DOHH2 (cell line): ENCODE results near the gene CNTN4.

ENCODE experiments used
- H3F3A ChIP-seq: fragments of 200-600 bp; sonication (generic), shearing (Covaris generic); 2 replicates; pipeline ENCODE4 v1.6.0; 2016; ENCODE audit warnings: antibody characterized with exemption, mild to moderate bottlenecking; ENCODE audit not compliant: control insufficient read depth, insufficient read depth
- H3K27ac ChIP-seq: fragments of 200-600 bp; sonication (generic); 2 replicates; pipeline ENCODE4 v1.5.1; 2014; ENCODE audit warnings: low read depth, mild to moderate bottlenecking, low read length, moderate library complexity
- H3K27me3 ChIP-seq: fragments of 200-600 bp; sonication (generic); 2 replicates; pipeline ENCODE4 v1.6.1; 2014; ENCODE audit warnings: mild to moderate bottlenecking, low read length, mixed read lengths; ENCODE audit not compliant: control insufficient read depth
- H3K36me3 ChIP-seq: fragments of 200-600 bp; sonication (generic); 2 replicates; pipeline ENCODE4 v1.6.1; 2014; ENCODE audit warnings: mild to moderate bottlenecking, low read length, moderate library complexity, mixed read lengths; ENCODE audit not compliant: control insufficient read depth
- H3K4me1 ChIP-seq: fragments of 200-600 bp; sonication (generic); 2 replicates; pipeline ENCODE4 v1.6.1; 2014; ENCODE audit warnings: mild to moderate bottlenecking, low read length, mixed read lengths; ENCODE audit not compliant: control insufficient read depth
- H3K4me2 ChIP-seq: fragments of 200-600 bp; sonication (generic); 2 replicates; pipeline ENCODE4 v1.6.0; 2014; ENCODE audit warnings: mild to moderate bottlenecking, low read length, moderate library complexity
- H3K4me3 ChIP-seq: fragments of 200-600 bp; sonication (generic); 2 replicates; pipeline ENCODE4 v1.5.1; 2014; ENCODE audit warnings: mild to moderate bottlenecking, low read length, mixed read lengths
- H3K79me2 ChIP-seq: fragments of 200-600 bp; sonication (generic); 2 replicates; pipeline ENCODE4 v1.6.1; 2014; ENCODE audit warnings: mild to moderate bottlenecking, low read length, mixed read lengths; ENCODE audit not compliant: control insufficient read depth
- H3K9me2 ChIP-seq: fragments of 200-600 bp; sonication (generic); replicated peaks from 2 replicates; pipeline ENCODE4 v1.6.1; 2014; ENCODE audit warnings: mild to moderate bottlenecking, low read length, mixed read lengths; ENCODE audit not compliant: control insufficient read depth
- H3K9me3 ChIP-seq: fragments of 200-600 bp; sonication (generic); 2 replicates; pipeline ENCODE4 v1.6.1; 2014; ENCODE audit warnings: antibody characterized with exemption, low read length, mixed read lengths; ENCODE audit not compliant: control insufficient read depth, insufficient read depth
- H4K20me1 ChIP-seq: fragments of 200-600 bp; sonication (generic); 2 replicates; pipeline ENCODE4 v1.6.0; 2014; ENCODE audit warnings: low read depth, mild to moderate bottlenecking, antibody characterized with exemption, low read length, moderate library complexity; ENCODE audit not compliant: control insufficient read depth, insufficient read depth
- EZH2phosphoT487 ChIP-seq: fragments of 200-600 bp; sonication (generic); IDR thresholded peaks from 2 replicates; pipeline ENCODE4 v1.6.1; 2017; ENCODE audit warnings: borderline replicate concordance, mild to moderate bottlenecking, antibody characterized with exemption, low read length, moderate library complexity, mixed read lengths
- TF ChIP-seq, protein P1 (sequence below): fragments of 200-600 bp; sonication (generic); IDR thresholded peaks from one replicate; pipeline ENCODE4 v1.5.1; 2014; ENCODE audit warnings: antibody characterized with exemption, mild to moderate bottlenecking, low read depth, low read length; ENCODE audit not compliant: poor library complexity, severe bottlenecking

The CNTN4 gene

DNA sequence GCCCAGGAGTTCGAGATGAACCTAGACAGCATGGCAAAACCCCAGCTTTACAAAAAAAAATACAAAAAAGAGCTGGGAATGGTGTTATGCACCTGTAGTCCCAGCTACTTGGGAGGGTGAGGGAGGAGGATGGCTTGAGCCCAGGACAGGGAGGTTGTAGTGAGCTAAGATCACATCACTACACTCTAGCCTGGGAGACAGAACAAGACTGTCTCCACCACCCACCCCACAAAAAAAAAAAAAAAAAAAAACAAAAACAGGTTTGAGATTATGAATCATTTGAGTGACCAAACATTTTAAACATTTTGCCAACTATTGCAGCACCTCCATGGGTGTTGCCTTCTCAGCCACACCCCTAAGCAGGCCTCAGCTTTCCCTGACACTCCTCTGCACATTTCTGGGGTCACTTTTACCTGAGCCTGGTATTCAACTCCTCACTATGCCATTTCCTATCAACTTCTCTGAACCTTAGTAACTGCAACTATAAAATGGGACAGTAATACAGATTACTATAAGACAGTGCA lies 969.8 kb downstream of the CNTN4 start:
- Histone ChIP-seq H3K4me2 (no peak overlapping the region), H3F3A (no peaks in the 10 kb centered on the region), H3K36me3 (no peaks in the 10 kb centered on the region), H3K4me1 (no peaks in the 10 kb centered on the region), H3K9me3 (no peaks in the 10 kb centered on the region), H3K27me3 (no peaks in the 10 kb centered on the region), H4K20me1 (no peaks in the 10 kb centered on the region), H3K79me2 (no peaks in the 10 kb centered on the region), H3K9me2 (no peaks in the 10 kb centered on the region), H3K27ac (no peak overlapping the region), H3K4me3 (no peak overlapping the region)
- TF ChIP-seq, protein P1, sequence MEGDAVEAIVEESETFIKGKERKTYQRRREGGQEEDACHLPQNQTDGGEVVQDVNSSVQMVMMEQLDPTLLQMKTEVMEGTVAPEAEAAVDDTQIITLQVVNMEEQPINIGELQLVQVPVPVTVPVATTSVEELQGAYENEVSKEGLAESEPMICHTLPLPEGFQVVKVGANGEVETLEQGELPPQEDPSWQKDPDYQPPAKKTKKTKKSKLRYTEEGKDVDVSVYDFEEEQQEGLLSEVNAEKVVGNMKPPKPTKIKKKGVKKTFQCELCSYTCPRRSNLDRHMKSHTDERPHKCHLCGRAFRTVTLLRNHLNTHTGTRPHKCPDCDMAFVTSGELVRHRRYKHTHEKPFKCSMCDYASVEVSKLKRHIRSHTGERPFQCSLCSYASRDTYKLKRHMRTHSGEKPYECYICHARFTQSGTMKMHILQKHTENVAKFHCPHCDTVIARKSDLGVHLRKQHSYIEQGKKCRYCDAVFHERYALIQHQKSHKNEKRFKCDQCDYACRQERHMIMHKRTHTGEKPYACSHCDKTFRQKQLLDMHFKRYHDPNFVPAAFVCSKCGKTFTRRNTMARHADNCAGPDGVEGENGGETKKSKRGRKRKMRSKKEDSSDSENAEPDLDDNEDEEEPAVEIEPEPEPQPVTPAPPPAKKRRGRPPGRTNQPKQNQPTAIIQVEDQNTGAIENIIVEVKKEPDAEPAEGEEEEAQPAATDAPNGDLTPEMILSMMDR = no peak
- TF ChIP-seq EZH2phosphoT487 = no peak

DNA sequence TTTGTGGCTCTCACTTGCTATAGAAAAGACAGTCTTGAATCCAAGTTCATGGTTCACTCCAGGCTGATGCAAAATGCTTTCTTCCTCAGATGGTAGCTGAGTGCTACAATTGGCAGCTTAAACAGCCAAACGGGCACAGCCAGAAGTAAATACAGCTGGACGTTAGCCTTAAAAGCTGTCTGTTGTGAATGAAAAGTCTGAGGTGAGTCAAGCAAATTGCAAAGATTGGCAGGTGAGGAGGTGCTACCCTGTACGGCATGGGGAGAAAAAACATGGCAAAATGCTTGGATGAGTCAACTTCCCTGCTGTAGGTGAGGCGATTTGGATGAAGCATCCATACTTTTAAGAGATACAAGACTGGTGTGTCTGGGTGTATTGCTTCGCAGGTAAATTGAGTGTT lies 971.1 kb downstream of the CNTN4 start:
- no peak overlapping the region for H3K4me2 ChIP-seq
- H3K4me1 ChIP-seq = no peaks in the 10 kb centered on the region
- no peaks in the 10 kb centered on the region for H3K79me2 ChIP-seq
- no peak overlapping the region for H3K27ac ChIP-seq
- no peaks in the 10 kb centered on the region for H3K36me3 ChIP-seq
- H3K27me3 ChIP-seq = no peaks in the 10 kb centered on the region
- TF ChIP-seq, protein P1 = no peak
- no peak for TF ChIP-seq EZH2phosphoT487
- H4K20me1 ChIP-seq = no peaks in the 10 kb centered on the region
- H3F3A ChIP-seq = no peaks in the 10 kb centered on the region
- H3K9me3 ChIP-seq = no peaks in the 10 kb centered on the region
- no peaks in the 10 kb centered on the region for H3K9me2 ChIP-seq
- no peak overlapping the region for H3K4me3 ChIP-seq

DNA sequence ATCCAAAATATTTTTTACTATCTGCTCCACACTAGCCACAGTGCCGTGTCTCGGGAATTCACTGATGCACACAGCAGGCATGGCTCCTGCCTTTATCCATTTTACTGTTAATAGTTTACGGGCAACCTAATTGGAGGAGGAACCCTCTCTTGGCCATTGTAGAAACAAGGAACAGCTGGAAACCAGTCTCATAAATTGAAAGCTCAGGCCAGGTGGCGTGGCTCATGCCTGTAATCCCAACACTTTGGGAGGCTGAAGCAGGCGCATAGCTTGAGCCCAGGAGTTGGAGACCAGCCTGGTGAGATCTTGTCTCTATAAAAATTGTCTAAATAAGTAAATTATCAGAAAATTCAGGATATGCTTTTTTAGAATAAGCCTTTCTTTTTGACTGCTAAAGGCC lies 972.5 kb downstream of the CNTN4 start:
- Histone ChIP-seq H4K20me1 (no peaks in the 10 kb centered on the region), H3K4me3 (no peak overlapping the region), H3K4me1 (no peaks in the 10 kb centered on the region), H3K27me3 (no peaks in the 10 kb centered on the region), H3K4me2 (no peak overlapping the region), H3K79me2 (no peaks in the 10 kb centered on the region), H3K9me3 (no peaks in the 10 kb centered on the region), H3F3A (no peaks in the 10 kb centered on the region), H3K36me3 (no peaks in the 10 kb centered on the region), H3K27ac (no peak overlapping the region), H3K9me2 (no peaks in the 10 kb centered on the region)
- no peak for TF ChIP-seq EZH2phosphoT487

DNA sequence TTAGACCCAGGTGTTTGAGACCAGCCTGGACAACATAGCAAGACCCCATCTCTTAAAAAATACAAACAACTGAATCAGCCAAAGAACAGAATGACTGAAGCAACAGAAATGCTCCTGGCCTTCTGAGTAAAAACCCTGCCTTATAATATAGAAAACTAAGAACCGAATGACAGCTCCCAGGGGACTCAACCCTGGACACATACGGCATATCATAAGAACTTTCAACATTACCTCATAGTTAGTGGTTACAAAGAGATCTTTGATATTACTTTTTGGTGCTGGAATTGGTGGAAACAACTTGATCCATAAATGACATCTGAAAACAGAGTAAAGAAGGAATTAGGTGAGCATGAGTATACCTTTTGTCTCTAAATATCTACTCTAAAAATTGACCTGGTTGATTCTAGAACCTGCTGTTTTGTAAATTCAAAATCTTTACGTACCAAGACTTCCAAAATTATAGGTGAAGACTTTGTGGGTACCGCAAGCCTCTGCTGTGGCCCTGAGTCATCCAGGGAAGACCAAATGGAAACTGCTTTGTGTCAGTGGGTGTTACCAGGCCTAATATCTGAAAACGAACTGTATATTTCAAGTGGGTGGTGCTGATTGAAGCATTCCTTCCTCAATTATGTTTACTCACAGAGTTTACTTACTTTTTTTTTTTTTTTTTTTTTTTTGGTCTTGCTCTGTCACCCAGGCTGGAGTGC lies 976.0 kb downstream of the CNTN4 start:
- no peaks in the 10 kb centered on the region for H4K20me1 ChIP-seq
- TF ChIP-seq, protein P1 = no peak
- TF ChIP-seq EZH2phosphoT487 = no peak
- no peak overlapping the region for H3K27ac ChIP-seq
- H3K79me2 ChIP-seq = no peaks in the 10 kb centered on the region
- H3K9me3 ChIP-seq = no peaks in the 10 kb centered on the region
- H3F3A ChIP-seq = no peaks in the 10 kb centered on the region
- no peaks in the 10 kb centered on the region for H3K4me1 ChIP-seq
- no peaks in the 10 kb centered on the region for H3K36me3 ChIP-seq
- H3K9me2 ChIP-seq = no peaks in the 10 kb centered on the region
- no peak overlapping the region for H3K4me2 ChIP-seq
- H3K27me3 ChIP-seq = no peaks in the 10 kb centered on the region
- no peak overlapping the region for H3K4me3 ChIP-seq
